Stimulated activated CD8-positive, alpha-beta memory T cell treated with anti-CD3 and anti-CD28 coated beads, Interleukin-7, amount 100 ng/mL, for 48 hours (primary cell): ENCODE data around the gene SYT10.
"Not testable (repeated sequence)": the region's sequence is repeated elsewhere in the genome, so short reads cannot be mapped to it uniquely, and the experiment has no call there.

Experiments
- DNase-seq, 2 donors: peaks; one replicate each; pipeline ENCODE4 v3.0.0-alpha.2; 2020; ENCODE audit warnings: low read depth in 1 of 2; ENCODE audit errors: extremely low read depth in 1 of 2

The SYT10 gene

GRCh38 chr12:33439587-33440011 lies at the start of gene SYT10:
SYT10 (minus strand) TSS chr12:33439819; CDS start chr12:33439522, 297 bp downstream.
- DNase-seq: no peak

GRCh38 chr12:33488036-33488435 lies 48.4 kb upstream of the SYT10 start:
- DNase-seq: no peak

- DNase-seq: no peak
These were observed 46.4 kb upstream of the SYT10 start for GRCh38 chr12:33486058-33486457.

- no peak for DNase-seq
These were observed 44.5 kb upstream of the SYT10 start for GRCh38 chr12:33484161-33484560.

GRCh38 chr12:33480366-33480765 lies 40.7 kb upstream of the SYT10 start:
- no peak for DNase-seq

- DNase-seq: no peak
These were observed 36.4 kb upstream of the SYT10 start for GRCh38 chr12:33476058-33476457.

GRCh38 chr12:33472299-33472698 lies 32.7 kb upstream of the SYT10 start:
- no peak for DNase-seq

GRCh38 chr12:33455096-33455495 lies 15.5 kb upstream of the SYT10 start:
- no peak for DNase-seq

GRCh38 chr12:33450480-33450879 lies 10.9 kb upstream of the SYT10 start:
- DNase-seq: no peak

- DNase-seq: no peak
These were observed 858 bp upstream of the SYT10 start for GRCh38 chr12:33440477-33440876.

- no peak for DNase-seq
These were observed 600 bp downstream of the SYT10 start for GRCh38 chr12:33438851-33439586.

GRCh38 chr12:33438025-33438772 lies 1.4 kb downstream of the SYT10 start:
- DNase-seq: no peak

GRCh38 chr12:33437598-33437997 lies 2.0 kb downstream of the SYT10 start:
- no peak for DNase-seq

GRCh38 chr12:33432992-33433391 lies 6.6 kb downstream of the SYT10 start:
- no peak for DNase-seq

- no peak for DNase-seq
These were observed 8.0 kb downstream of the SYT10 start for GRCh38 chr12:33431648-33432047.

GRCh38 chr12:33429468-33429867 lies 10.2 kb downstream of the SYT10 start:
- no peak for DNase-seq

GRCh38 chr12:33427071-33427470 lies 12.5 kb downstream of the SYT10 start:
- no peak for DNase-seq

- DNase-seq: no peak
These were observed 15.9 kb downstream of the SYT10 start for GRCh38 chr12:33423706-33424105.

GRCh38 chr12:33412410-33412809 lies 27.2 kb downstream of the SYT10 start:
- not testable (repeated sequence) for DNase-seq

GRCh38 chr12:33383503-33383902 lies 56.1 kb downstream of the SYT10 start:
- DNase-seq: no peak

- DNase-seq: no peak
These were observed 63.5 kb downstream of the SYT10 start for GRCh38 chr12:33376153-33376552.

GRCh38 chr12:33370318-33370717 lies 69.3 kb downstream of the SYT10 start:
- no peak for DNase-seq
